Osteoblast (primary cell): ENCODE data around the gene OR2L13. TPM values are rescaled to one million over a fixed set of nuclear protein-coding genes. Genes with fewer than 3 reads are reported as not detected.

Source experiments
- DNase-seq: peaks from one replicate; pipeline ENCODE4 v3.0.0; 2011; ENCODE audit warnings: low spot score, mixed read lengths; ENCODE audit not compliant: insufficient read length; ENCODE audit errors: missing footprints
- H2AFZ ChIP-seq: 2 replicates; pipeline ENCODE4 v1.6.0; 2011; ENCODE audit warnings: mild to moderate bottlenecking, low read length
- H3K27ac ChIP-seq: 2 replicates; pipeline ENCODE4 v1.5.1; 2011; ENCODE audit warnings: mild to moderate bottlenecking, low read depth, low read length, moderate library complexity
- H3K27me3 ChIP-seq: 2 replicates; pipeline ENCODE4 v1.6.0; 2012; ENCODE audit warnings: mild to moderate bottlenecking, control low read depth, inconsistent platforms, low read length, moderate library complexity; ENCODE audit not compliant: insufficient read depth
- H3K36me3 ChIP-seq: 2 replicates; pipeline ENCODE4 v1.5.1; 2011; ENCODE audit warnings: mild to moderate bottlenecking, low read length, control low read depth, moderate library complexity; ENCODE audit not compliant: insufficient read depth
- H3K4me1 ChIP-seq: 2 replicates; pipeline ENCODE4 v1.5.1; 2011; ENCODE audit warnings: mild to moderate bottlenecking, low read length, control low read depth, moderate library complexity; ENCODE audit not compliant: insufficient read depth
- H3K4me2 ChIP-seq: 2 replicates; pipeline ENCODE4 v1.6.0; 2011; ENCODE audit warnings: mild to moderate bottlenecking, low read length; ENCODE audit not compliant: insufficient read depth
- H3K4me3 ChIP-seq: fragments of 200-600 bp; sonication (generic); 3 replicates; pipeline ENCODE4 v1.5.1; 2012; ENCODE audit warnings: mild to moderate bottlenecking, low read length, inconsistent platforms; ENCODE audit not compliant: insufficient read depth
- H3K79me2 ChIP-seq: 2 replicates; pipeline ENCODE4 v1.6.0; 2012; ENCODE audit warnings: mild to moderate bottlenecking, low read length, control low read depth, inconsistent platforms; ENCODE audit not compliant: insufficient read depth
- H3K9me3 ChIP-seq: 2 replicates; pipeline ENCODE4 v1.5.1; 2011; ENCODE audit warnings: low read depth, low read length, control low read depth
- H4K20me1 ChIP-seq: 2 replicates; pipeline ENCODE4 v1.6.0; 2012; ENCODE audit warnings: mild to moderate bottlenecking, low read length, control low read depth; ENCODE audit not compliant: insufficient read depth
- CTCF ChIP-seq: IDR thresholded peaks from 2 replicates; pipeline ENCODE4 v1.5.1; 2011; ENCODE audit warnings: mild to moderate bottlenecking, low read depth, low read length, moderate library complexity; ENCODE audit errors: extremely low read depth
- total RNA-seq: library from RNA; depleted of rRNA; stranded (reverse); fragments of >200 nt; gene quantifications from 2 replicates; pipeline ENCODE4 v1.2.3, GENCODE V29; 2012

OR2L13 gene
- total RNA-seq, 1 donor: under 0.01 TPM

DNA sequence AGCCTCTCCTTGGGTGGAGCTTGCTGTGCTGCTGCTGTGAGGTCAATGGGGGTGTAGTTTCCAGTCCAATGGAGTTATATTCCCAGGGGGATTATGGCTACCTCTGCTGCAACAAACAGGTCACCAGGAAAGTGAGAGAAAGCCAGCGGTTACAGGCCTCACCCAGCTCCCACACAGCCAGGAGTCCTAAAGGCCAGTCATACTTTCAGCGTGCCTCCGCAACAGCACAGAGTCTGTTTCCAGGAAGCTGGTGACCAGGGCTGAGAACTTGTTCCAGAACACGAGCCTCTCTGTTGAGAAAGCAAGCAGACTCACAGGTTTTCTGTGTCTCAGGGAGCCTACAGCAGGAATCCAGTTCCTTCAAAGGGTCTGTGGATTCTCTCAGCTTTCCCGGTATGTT lies 32.7 kb downstream of the OR2L13 start:
- H2AFZ ChIP-seq: no peak overlapping the region
- H3K36me3 ChIP-seq: no peaks in the 10 kb centered on the region
- H3K9me3 ChIP-seq: peaks cover 2% of the 10 kb centered on the region
- no peak overlapping the region for H3K27ac ChIP-seq
- no peaks in the 10 kb centered on the region for H3K4me1 ChIP-seq
- H3K4me3 ChIP-seq: no peak overlapping the region
- H3K4me2 ChIP-seq: no peak overlapping the region
- H4K20me1 ChIP-seq: no peaks in the 10 kb centered on the region
- no peaks in the 10 kb centered on the region for H3K27me3 ChIP-seq
- no peak for DNase-seq
- no peaks in the 10 kb centered on the region for H3K79me2 ChIP-seq
- TF ChIP-seq CTCF: no peak

DNA sequence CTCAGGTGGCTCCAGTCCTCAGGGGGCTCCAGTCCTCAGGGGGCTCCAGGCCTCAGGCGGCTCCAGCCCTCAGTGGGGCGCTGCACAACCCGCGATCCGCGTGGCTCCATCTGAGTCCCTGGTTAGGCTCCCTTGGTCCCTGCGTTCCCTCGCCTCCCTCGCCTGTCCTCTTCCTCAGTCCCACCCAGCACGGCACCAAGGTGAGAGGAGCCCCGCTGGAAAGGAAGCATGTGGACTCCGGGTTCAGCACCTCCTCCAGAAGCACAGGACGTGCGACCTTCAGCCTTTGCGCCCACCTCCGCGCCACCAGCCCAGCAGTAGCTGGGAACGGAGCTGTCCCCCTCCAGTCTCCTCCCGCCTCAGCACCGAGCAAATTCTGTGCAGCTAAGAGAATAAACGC lies 41.8 kb downstream of the OR2L13 start:
- H3K4me3 ChIP-seq: no peak overlapping the region
- no peak for TF ChIP-seq CTCF
- no peaks in the 10 kb centered on the region for H4K20me1 ChIP-seq
- H3K27me3 ChIP-seq: no peaks in the 10 kb centered on the region
- H3K4me1 ChIP-seq: no peaks in the 10 kb centered on the region
- DNase-seq: no peak
- no peak overlapping the region for H3K27ac ChIP-seq
- no peaks in the 10 kb centered on the region for H3K9me3 ChIP-seq
- no peaks in the 10 kb centered on the region for H3K79me2 ChIP-seq
- H3K4me2 ChIP-seq: no peak overlapping the region
- H3K36me3 ChIP-seq: no peaks in the 10 kb centered on the region
- H2AFZ ChIP-seq: no peak overlapping the region

DNA sequence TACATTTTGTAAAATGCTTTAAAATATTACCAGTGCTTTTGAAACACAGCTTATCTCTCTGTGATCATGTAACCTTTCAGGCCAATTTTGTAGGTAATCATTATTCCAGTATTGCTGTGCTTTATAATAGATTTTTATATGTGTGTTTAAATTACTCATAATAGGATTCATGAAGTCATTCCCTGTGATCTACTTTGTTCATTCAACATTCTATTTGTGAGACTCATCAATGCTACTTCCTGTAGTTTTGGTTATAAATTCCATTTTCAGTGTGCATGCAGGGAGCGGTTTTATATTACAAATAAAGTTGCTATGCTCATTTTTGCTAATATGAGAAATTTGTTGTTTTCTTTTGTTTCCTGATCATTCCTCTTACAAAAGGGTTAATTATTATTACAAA lies 45.9 kb downstream of the OR2L13 start:
- H4K20me1 ChIP-seq: no peaks in the 10 kb centered on the region
- H3K4me3 ChIP-seq: no peak overlapping the region
- H3K4me2 ChIP-seq: no peak overlapping the region
- H3K79me2 ChIP-seq: no peaks in the 10 kb centered on the region
- no peaks in the 10 kb centered on the region for H3K36me3 ChIP-seq
- H2AFZ ChIP-seq: no peak overlapping the region
- H3K27ac ChIP-seq: no peak overlapping the region
- no peaks in the 10 kb centered on the region for H3K27me3 ChIP-seq
- TF ChIP-seq CTCF: no peak
- DNase-seq: no peak
- H3K9me3 ChIP-seq: no peaks in the 10 kb centered on the region
- no peaks in the 10 kb centered on the region for H3K4me1 ChIP-seq

DNA sequence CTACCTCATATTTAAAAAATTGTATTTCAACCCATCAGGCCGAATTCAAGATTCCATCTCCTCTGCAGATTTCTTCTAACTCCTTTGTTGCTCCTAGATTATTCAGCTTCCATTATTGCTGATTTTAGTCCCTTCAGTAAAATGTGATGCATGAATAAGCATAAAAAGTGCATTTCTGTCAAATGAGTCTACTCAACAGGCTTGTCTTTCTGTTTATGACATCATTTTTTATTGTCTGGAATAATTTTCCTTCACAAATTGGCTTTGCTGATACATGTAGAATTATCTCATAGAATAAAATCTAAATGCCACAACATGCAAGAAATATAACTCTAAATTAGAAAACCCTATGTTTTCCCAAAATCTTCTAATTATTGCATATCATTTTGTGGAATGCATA lies 48.3 kb downstream of the OR2L13 start:
- Histone ChIP-seq H2AFZ (no peak overlapping the region), H3K27me3 (no peaks in the 10 kb centered on the region), H3K4me1 (no peaks in the 10 kb centered on the region), H3K79me2 (no peaks in the 10 kb centered on the region), H3K4me2 (no peak overlapping the region), H3K27ac (no peak overlapping the region), H3K36me3 (no peaks in the 10 kb centered on the region), H3K9me3 (no peaks in the 10 kb centered on the region), H4K20me1 (no peaks in the 10 kb centered on the region), H3K4me3 (no peak overlapping the region)
- DNase-seq: no peak
- TF ChIP-seq CTCF: no peak
